Stimulated activated naive CD8-positive, alpha-beta T cell treated with anti-CD3 and anti-CD28 coated beads, Interleukin-15, Interleukin-2, amounts not matched to agents 100 U/mL and 50 U/mL, for 24 hours (primary cell): ENCODE measurements around the gene PRDM13.
"Not testable (repeated sequence)": the region's sequence is repeated elsewhere in the genome, so short reads cannot be mapped to it uniquely, and the experiment has no call there.

Experiments used
- ATAC-seq: fragments of 150-1000 bp; cut with Tn5 transposase; one replicate; pipeline ENCODE4 v1.10.0; 2021
- DNase-seq: peaks from one replicate; pipeline ENCODE4 v3.0.0; 2021

Gene PRDM13

DNA sequence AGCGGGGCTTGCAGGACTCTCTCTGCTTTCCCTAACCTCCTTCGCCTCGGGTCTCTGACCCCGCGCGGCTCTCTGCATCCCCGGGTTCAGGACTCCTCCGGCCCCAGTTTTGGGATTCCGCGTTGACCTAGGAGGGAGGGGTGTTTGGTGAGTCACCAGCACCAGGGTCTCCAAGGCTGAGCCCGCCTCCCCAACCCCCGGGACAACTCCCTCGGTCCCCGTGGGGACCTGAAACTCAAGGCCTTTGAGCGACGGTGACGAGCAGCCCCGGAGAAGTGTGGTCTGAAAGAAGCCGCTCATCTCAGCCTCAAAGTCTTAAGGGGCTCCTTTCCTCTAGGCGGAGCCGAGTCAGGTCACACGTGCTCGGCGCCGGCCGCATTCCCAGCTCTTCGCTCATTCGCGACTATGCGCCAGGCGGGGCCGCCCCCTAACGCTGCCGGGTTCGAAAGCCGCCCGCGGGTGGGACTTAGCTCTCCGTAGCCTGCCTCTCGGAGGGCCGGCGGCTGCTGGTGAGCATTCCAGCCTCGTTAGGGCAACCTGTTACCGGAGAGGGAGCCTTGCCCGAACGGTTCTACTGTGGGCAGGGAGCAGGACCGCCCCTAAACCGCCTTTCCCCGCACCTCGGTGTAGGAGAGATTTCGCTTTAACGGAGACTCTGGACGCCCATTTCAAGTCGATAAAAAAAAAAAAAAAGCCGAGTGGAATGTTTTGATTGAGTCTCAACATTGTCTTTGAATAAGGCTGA lies 3.0 kb upstream of the PRDM13 start:
- ATAC-seq (peak; percentile 48), DNase-seq (peak; percentile 48)

DNA sequence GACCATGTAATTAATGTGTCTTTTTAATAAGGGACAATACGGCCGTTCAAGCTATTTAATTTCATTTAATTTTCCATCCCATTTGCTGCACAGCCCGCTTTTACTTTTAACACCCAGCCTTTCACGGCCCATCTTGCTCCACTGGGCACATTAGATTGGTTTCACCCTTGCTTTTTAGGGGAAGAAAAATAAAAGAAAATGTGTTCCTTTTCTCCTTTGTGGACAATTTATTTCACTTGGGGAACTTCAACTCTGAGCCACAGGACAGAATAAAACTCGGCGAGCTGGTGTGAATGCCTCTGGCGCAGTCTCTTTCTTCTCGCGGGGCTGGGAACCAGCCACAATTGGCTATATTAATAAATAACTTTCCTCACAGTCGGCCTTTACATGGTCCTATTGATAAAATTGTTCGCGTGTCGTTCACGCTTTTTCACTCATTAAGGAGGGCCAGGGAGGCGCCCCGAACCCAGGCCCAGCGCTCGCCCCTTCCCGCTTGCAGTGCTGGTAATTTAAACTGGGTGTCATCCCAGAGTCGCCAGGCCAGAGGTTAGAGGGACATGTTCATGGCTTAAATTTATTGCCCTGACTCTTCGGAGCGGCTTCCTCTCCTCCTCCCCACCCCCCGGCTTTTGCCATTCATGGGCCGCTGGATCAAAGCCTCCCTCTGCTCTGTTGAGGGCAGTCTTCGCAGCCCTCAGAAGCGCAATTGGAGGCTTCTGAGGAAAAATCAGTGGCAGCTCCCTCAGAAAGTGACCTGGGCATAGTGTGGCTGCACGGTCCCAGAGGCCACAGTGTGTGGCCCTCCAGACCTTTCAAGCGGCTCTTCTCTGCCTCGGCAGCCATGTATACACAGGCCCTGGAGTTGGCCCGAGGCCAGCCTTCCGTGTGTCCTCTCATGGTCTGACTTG lies 2.2 kb upstream of the PRDM13 start:
- ATAC-seq: no peak

DNA sequence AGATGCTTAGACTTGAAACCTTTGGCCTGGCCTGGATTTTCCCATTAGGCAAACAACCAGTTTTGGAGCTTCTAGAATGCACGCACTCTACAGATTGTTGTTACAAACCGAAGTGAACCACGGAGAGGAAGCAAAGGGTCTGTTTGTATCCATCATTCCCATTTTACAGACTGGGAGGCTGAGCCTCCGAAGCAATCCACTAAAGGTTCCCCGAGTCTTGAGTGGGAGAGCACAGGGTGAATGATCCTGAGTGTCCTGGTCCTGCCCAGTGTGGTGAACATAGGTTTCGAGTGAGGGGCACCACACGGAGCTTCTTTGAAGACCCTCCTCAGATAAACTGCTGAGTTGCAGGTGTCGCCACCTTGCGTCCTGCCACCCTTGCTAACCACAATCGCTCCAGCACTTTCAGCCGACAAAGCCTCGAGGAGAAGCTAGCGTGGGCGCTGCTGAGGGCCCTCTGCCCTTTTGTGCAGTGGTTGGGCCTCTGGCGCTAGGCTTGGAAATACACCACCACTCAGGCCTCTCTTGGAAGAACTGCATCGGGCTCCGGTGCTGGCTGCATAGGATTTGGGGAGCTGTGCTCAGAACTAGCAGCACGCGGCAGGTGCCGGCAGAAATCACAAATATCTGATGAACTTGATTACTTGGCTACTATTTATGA lies 1.4 kb upstream of the PRDM13 start:
- DNase-seq (peak; percentile 11), ATAC-seq (no peak)

More for the DNA sequence above, 2.2 kb upstream of the PRDM13 start:
- no peak for DNase-seq

- no peak for DNase-seq
- ATAC-seq: no peak
Observed at GRCh38 chr6:99605911-99606655, 550 bp upstream of the PRDM13 start.

DNA sequence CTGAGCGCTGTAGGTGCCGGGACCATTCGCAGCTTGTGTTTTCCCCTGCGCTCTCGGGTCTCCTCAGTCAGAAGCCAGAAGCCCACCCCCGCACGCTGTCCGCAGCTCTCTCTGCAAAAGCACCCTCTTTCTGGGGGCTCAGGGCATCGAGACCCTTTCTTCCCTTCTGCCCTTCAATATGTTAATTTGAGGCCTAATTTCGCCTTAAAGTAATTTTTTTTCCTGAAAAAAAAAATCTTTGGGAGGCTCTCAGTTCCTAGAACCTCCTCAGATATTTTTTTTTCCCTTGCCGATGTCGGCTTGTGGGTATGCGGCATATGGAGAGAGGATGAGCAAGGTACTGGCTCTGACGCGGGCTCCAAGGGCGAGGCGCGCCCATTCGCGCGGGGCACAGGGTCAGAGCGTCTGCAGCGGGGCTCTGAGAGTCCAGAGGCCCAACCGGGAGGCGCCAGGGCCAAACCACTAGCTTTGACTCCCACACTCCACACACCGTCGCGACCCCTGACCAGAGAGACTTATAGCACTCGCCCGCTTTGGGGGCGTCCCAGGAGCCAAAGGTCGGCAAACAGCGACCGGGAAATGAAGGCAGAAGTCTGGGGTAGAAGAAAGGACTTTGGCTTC lies 893 bp downstream of the PRDM13 start:
- DNase-seq: peak; percentile 3
- ATAC-seq: no peak

DNA sequence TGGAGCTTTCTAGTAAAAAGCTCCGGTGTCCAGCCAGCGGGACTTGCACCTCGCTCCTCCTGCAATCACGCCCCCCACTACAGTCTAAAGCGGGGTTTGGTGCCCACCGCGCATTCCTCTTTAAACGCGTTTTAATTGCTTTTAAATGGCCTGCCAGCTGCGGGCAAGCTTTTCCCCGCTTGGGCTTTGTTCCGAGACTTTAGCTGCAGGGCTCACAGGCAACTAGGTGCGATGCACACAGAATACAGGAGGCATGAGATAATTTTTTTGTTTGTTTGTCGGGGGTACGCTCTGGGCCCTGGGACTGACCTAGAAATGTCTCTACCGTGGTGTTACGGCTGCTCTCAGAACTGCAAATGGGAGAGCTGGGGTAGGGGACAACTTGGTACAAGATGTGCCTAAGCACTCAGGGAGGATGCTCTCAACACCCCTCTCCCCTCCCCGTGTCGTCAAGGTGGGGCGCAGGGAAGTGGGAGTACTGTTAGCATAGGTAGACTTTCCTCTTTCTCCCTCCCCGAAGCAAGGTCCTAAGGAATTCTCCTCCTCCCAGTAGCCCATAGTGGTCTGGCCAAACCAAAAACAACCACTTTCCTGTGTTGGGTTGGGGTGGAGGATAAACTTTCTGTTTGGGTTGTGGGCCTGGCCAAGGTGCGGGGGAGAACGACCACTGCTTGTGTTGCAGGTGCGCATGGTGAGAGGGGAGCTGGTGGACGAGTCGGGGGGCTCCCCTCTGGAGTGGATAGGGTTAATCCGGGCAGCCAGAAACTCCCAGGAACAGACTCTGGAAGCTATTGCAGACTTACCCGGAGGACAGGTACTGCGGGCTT lies 1.6 kb downstream of the PRDM13 start:
- no peak for ATAC-seq
- no peak for DNase-seq

DNA sequence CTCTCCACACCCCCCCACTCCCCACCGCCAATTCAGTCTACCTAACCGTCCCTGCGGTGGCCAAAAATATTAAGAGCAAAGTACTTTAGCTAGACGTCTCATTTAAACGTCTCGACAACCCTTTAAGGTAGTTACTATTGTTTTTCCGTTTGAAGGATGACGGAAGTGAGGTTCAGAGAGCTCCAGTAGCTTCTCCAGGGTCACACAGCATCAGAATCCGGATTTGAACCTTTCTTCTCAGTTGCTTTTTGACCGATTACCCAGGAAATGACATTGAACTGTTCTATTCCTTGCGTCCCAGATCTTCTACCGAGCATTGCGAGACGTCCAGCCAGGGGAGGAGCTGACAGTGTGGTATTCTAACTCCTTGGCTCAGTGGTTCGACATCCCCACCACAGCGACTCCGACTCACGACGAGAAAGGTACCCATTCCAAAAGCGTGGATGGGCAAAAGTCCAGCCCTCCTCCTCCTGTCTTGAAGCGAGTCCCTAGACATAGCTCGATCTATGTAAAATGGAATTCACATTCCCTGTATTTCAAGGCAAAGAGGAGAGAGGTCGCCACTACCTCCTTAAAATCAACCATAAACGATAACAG lies 2.4 kb downstream of the PRDM13 start:
- DNase-seq (no peak), ATAC-seq (no peak)

- DNase-seq (no peak), ATAC-seq (no peak)
Observed at GRCh38 chr6:99609905-99610489, 3.4 kb downstream of the PRDM13 start.

DNA sequence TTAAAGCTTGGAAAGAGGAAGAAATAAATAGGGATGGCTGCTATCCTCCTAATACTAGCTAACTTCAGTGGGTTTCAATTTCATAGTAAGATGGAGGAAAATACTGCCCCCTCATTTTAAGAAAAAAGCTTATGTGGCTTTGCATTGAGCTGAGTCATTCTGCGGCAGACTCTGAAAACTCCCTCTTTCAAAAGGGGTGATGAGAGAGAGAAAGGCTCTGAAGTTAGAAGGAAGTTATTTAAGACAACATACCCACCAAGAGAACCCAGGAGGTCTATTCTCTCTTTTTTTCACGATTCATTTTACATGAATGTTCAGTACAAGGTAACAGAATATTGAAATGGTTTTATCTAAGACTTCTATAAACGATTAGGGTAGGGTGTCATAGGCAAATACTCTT lies 4.5 kb downstream of the PRDM13 start:
- DNase-seq: no peak
- ATAC-seq: peak; percentile 44

DNA sequence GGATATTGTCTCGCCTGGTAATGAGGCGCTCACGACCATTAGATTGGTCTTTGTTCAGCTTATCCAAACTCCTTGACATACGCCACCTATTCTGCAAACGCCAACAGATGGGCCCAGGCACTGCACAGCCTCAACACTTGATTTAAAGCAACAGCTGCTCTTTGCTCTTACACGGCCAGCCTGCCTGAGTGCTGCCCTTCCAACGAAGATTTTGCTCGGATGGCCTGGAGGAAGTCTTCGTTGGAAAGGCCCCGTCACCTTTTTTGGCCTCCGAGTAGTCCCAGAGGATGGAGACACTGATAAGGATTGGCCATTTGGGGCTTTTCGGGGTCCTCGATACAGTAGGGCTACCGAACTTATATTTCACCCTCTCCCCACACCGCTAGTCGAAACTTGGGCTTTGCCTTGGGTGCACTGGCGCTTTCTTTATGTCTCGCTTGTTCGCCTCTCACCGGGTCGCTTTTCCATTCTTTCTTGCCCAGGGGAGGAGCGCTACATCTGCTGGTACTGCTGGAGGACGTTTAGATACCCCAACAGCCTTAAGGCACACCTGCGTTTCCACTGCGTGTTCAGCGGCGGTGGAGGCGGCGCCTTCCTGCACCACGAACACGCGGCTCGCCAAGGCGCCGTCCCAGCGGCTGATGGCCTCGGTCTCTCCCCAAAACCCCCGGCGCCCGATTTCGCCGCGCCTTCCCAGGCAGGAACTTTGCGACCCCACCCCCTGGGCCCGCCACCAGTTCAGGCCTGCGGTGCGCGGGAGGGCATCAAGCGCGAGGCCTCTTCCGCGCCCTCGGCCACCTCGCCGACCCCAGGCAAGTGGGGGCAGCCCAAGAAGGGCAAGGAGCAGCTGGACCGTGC lies 6.1 kb downstream of the PRDM13 start:
- DNase-seq: peak; percentile 4
- ATAC-seq: peak; percentile 11

DNA sequence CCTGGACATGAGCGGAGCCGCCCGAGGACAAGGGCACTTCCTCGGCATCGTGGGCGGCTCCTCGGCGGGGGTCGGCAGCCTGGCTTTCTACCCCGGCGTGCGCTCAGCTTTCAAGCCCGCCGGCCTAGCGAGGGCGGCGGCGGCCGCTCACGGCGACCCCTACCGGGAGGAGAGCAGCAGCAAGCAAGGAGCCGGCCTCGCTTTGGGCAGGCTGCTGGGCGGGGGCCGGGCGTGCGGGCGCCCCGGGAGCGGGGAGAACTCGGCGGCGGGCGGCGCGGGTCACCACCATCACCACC lies 6.7 kb downstream of the PRDM13 start:
- DNase-seq: peak; percentile 62

GRCh38 chr6:99613705-99614429 lies 7.2 kb downstream of the PRDM13 start:
- DNase-seq (peak; percentile 32), ATAC-seq (peak; percentile 67)

More for the DNA sequence above, 6.7 kb downstream of the PRDM13 start:
- ATAC-seq: peak; percentile 57

DNA sequence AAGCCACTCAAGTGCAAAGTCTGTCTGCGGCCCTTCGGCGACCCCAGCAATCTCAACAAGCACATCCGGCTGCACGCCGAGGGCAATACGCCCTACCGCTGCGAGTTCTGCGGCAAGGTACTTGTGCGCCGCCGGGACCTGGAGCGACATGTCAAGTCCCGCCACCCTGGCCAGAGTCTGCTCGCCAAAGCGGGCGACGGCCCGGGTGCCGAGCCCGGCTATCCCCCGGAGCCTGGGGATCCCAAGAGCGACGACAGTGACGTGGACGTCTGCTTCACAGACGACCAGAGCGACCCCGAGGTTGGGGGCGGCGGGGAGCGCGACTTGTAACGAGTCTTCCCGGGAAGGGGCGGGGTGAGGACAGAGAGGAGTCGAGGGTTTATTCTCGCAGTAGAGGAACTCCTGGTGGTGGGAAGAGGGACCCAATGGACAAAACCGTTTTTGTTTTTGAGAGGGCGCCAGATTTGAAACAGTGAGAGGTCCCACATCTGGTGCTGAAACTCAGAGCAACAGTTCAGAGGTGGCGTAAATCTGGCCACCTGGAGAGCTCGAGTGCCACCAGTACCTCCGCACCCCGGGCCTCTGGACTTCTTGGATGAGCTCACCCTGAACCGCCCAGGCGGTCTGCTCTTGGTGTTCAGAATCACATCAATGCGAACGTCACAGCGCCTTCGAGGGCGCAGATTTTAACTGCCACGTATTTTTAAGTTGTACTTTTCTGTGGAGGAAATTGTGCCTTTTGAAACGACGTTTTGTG lies 8.0 kb downstream of the PRDM13 start:
- no peak for ATAC-seq
- DNase-seq: peak; percentile 31

GRCh38 chr6:99617131-99617530 lies 10.5 kb downstream of the PRDM13 start:
- DNase-seq (no peak), ATAC-seq (no peak)

GRCh38 chr6:99618649-99619408 lies 12.2 kb downstream of the PRDM13 start:
- ATAC-seq (no peak), DNase-seq (no peak)

GRCh38 chr6:99619409-99619762 lies 12.8 kb downstream of the PRDM13 start:
- DNase-seq: no peak
- ATAC-seq: no peak

DNA sequence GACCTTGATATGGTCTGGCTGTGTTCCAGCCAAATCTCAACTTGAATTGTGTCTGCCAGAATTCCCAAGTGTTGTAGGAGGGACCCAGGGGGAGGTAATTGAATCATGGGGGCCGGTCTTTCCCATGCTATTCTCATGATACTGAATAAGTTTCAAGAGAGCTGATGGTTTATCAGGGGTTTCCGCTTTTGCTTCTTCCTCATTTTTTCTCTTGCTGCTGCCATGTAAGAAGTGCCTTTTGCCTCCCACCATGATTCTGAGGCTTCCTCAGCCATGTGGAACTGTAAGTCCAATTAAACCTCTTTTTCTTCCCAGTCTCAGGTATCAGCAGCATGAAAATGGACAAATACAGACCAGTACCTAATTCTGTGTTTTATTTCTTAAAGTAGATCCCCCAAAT lies 15.4 kb downstream of the PRDM13 start:
- ATAC-seq, DNase-seq: not testable (repeated sequence)
